ENCODE data around the gene TMEM217.
A peak's percentile ranks its signal among the peaks of the same experiment; 100 is the strongest.
"Not testable (repeated sequence)": the region's sequence is repeated elsewhere in the genome, so short reads cannot be mapped to it uniquely, and the experiment has no call there.

TMEM217 gene

DNA sequence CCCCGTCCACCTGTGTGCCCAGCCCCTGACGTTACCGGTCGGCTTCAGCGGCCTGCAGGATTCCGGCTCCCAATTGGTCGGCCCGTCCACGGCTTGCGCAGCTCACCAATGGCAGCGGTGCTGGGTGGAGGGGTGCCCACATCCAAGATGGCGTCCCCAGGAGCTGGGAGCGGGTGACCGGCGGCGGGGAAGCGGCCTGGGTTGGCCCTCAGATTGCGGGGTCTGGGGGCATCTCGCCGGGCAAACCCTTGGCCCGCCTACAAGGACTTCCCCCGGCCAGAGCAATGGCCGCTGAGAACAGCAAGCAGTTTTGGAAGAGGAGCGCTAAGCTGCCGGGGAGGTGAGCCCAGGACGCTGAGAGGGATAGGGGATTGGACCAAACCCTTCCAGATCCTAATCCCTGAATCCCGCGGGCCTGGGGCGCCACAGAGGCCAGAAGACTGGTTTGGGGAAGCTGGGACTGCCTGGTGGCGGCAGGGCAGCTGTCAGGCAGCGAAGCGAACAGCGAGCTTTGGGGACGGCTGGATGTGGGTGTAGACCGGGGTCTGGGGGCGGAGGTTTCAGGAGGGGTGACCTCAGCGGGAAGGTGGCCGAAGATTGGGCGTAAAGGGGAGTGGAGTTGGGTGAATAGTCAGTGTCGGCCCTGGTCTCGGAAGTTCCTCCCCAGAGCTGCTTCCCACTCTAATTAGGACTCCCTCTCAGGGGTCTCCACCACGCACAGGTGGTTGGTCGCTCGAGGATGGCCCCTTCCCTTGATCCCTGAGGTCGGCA is at the start of gene TMEM217, which contains the start of gene TBC1D22B:
TSS of gene TMEM217 (minus strand) at position 511 of the 771 bp plus-strand sequence. CDS start 39,114 bp downstream, outside the sequence.
TSS of gene TBC1D22B (plus strand) at position 139 of the 771 bp plus-strand sequence. CDS start at position 285, 146 bp downstream.
- H3F3A ChIP-seq (ENCODE audit: insufficient read depth, low read length) = peaks cover 11% of the 10 kb centered on the region
- H3K9me2 ChIP-seq (replicated peaks; ENCODE audit: insufficient read depth, low read length) = no peaks in the 10 kb centered on the region
- peaks cover 36% of the 10 kb centered on the region for H3K79me2 ChIP-seq (ENCODE audit: low read length)
- no peaks in the 10 kb centered on the region for H4K20me1 ChIP-seq (ENCODE audit: insufficient read depth, low read length)
- H2AFZ ChIP-seq (ENCODE audit: low read length) = peak within 1 kb of the TSS; percentile 99
- DNase-seq = peak; percentile 96
- TF ChIP-seq, protein P1, sequence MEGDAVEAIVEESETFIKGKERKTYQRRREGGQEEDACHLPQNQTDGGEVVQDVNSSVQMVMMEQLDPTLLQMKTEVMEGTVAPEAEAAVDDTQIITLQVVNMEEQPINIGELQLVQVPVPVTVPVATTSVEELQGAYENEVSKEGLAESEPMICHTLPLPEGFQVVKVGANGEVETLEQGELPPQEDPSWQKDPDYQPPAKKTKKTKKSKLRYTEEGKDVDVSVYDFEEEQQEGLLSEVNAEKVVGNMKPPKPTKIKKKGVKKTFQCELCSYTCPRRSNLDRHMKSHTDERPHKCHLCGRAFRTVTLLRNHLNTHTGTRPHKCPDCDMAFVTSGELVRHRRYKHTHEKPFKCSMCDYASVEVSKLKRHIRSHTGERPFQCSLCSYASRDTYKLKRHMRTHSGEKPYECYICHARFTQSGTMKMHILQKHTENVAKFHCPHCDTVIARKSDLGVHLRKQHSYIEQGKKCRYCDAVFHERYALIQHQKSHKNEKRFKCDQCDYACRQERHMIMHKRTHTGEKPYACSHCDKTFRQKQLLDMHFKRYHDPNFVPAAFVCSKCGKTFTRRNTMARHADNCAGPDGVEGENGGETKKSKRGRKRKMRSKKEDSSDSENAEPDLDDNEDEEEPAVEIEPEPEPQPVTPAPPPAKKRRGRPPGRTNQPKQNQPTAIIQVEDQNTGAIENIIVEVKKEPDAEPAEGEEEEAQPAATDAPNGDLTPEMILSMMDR (IDR thresholded peaks at IDR 0.05; ENCODE audit: low read length) = no peak
- TF ChIP-seq EZH2 (optimal IDR thresholded peaks at IDR 0.05; ENCODE audit: low read depth, low read length) = no peak
- no peak for TF ChIP-seq EZH2phosphoT487 (IDR thresholded peaks at IDR 0.05; ENCODE audit: low read length)
- peaks cover 23% of the 10 kb centered on the region for H3K4me1 ChIP-seq (ENCODE audit: low read length)
- peak within 1 kb of the TSS; percentile 38; the same call in 1 of the 2 replicates for H3K27ac ChIP-seq (ENCODE audit: low read length)
- H3K9me3 ChIP-seq (replicated peaks; ENCODE audit: insufficient read depth, low read length) = no peaks in the 10 kb centered on the region
- H3K27me3 ChIP-seq (replicated peaks; ENCODE audit: insufficient read depth, low read length) = no peaks in the 10 kb centered on the region
- H3K9ac ChIP-seq (ENCODE audit: low read length) = peak within 1 kb of the TSS; percentile 96
- peak within 1 kb of the TSS; percentile 100 for H3K4me3 ChIP-seq (ENCODE audit: low read length)
- no peaks in the 10 kb centered on the region for H3K36me3 ChIP-seq (replicated peaks; ENCODE audit: insufficient read depth, low read length)
- peak within 1 kb of the TSS; percentile 78 for H3K4me2 ChIP-seq (ENCODE audit: low read depth, low read length)

DNA sequence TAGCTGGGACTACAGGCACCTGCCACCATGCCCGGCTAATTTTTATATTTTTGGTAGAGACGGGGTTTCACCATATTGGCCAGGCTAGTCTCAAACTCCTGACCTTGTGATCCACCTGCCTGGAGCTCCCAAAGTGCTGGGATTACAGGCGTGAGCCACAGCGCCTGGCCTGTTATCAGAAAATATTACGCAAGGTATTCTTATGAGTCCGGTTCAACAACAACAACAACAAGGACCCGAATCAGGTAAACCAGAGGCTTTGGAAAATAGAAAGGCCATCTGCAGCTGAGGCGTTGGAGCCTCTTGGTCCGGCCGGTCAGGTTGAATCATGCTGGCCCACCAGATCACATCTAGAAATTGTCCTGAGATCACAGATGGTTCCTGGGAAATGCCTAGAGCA is 49.5 kb upstream of the TMEM217 start:
- Histone ChIP-seq H3F3A (ENCODE audit: insufficient read depth, low read length) (peaks cover 13% of the 10 kb centered on the region), H3K9ac (ENCODE audit: low read length) (peak overlapping the region; percentile 27), H3K27ac (ENCODE audit: low read length) (peak overlapping the region; percentile 84), H3K4me2 (ENCODE audit: low read depth, low read length) (peak overlapping the region; percentile 42; the same call in 1 of the 2 replicates), H3K4me1 (ENCODE audit: low read length) (peaks cover 54% of the 10 kb centered on the region)
- H3K9me2 ChIP-seq (replicated peaks; ENCODE audit: insufficient read depth, low read length); H3K79me2 ChIP-seq (ENCODE audit: low read length); H3K36me3 ChIP-seq (replicated peaks; ENCODE audit: insufficient read depth, low read length); H3K9me3 ChIP-seq (replicated peaks; ENCODE audit: insufficient read depth, low read length); DNase-seq; H3K4me3 ChIP-seq (ENCODE audit: low read length); H2AFZ ChIP-seq (ENCODE audit: low read length); H3K27me3 ChIP-seq (replicated peaks; ENCODE audit: insufficient read depth, low read length); H4K20me1 ChIP-seq (ENCODE audit: insufficient read depth, low read length): not testable (repeated sequence)

DNA sequence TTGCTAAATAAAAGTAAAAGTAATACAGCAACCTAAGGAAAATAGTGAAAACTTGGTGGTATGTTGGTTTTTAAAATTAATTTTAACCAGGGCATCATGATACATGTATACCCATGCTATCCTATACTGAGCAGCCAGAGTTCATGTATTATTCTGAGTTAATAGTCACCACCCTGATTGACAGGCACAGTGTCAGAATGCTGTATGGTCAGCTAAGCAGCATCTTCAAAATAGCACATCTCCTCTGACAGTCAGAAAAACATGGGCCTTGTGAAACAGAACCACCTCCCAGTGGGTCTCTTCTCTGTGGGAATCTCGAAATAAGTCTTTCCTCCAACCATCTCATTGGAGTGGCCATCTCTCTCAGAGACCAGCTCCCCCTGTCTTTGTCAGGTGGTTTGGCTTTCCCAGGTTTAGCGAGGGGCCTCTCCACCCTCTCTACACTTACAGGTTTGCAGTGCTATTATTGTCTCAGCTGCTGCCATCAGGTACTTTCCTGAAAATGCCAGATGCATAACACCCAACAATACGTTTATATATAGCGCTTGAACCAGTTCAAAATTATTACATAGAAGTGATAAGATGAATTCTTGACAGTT is 48.8 kb upstream of the TMEM217 start:
- Histone ChIP-seq H3K27me3 (replicated peaks; ENCODE audit: insufficient read depth, low read length) (no peaks in the 10 kb centered on the region), H3K4me1 (ENCODE audit: low read length) (peaks cover 54% of the 10 kb centered on the region), H2AFZ (ENCODE audit: low read length) (no peak overlapping the region), H3K27ac (ENCODE audit: low read length) (peak overlapping the region; percentile 84), H3K79me2 (ENCODE audit: low read length) (no peaks in the 10 kb centered on the region), H3K9me3 (replicated peaks; ENCODE audit: insufficient read depth, low read length) (no peaks in the 10 kb centered on the region), H3K36me3 (replicated peaks; ENCODE audit: insufficient read depth, low read length) (no peaks in the 10 kb centered on the region), H4K20me1 (ENCODE audit: insufficient read depth, low read length) (no peaks in the 10 kb centered on the region), H3K4me2 (ENCODE audit: low read depth, low read length) (peak overlapping the region; percentile 42), H3K9ac (ENCODE audit: low read length) (peak overlapping the region; percentile 27; the same call in 1 of the 2 replicates), H3K4me3 (ENCODE audit: low read length) (no peak overlapping the region), H3F3A (ENCODE audit: insufficient read depth, low read length) (peaks cover 13% of the 10 kb centered on the region), H3K9me2 (replicated peaks; ENCODE audit: insufficient read depth, low read length) (no peaks in the 10 kb centered on the region)
- TF ChIP-seq EZH2phosphoT487 (IDR thresholded peaks at IDR 0.05; ENCODE audit: low read length) (no peak), EZH2 (optimal IDR thresholded peaks at IDR 0.05; ENCODE audit: low read depth, low read length) (no peak)
- TF ChIP-seq, protein P1 (IDR thresholded peaks at IDR 0.05; ENCODE audit: low read length) = peak; percentile 44
- peak; percentile 86 for DNase-seq

Data from MM.1S (cell line).